ENCODE data around the gene COA8. TPM values are rescaled to one million over a fixed set of nuclear protein-coding genes. Genes with fewer than 3 reads are reported as not detected.
"Not testable (repeated sequence)": the region's sequence is repeated elsewhere in the genome, so short reads cannot be mapped to it uniquely, and the experiment has no call there.

COA8 gene
- total RNA-seq, 4 donors from 2014 or later, result 13.6 to 20.8 (median 17.9) TPM

- Histone ChIP-seq H3K36me3 (no peaks in the 10 kb centered on the region), H3K9me3 (no peaks in the 10 kb centered on the region), H3K27me3 (no peaks in the 10 kb centered on the region), H3K4me3 (no peak overlapping the region), H3K27ac (no peak overlapping the region), H3K4me1 (peaks cover 0 to 6% (median 0%) of the 10 kb centered on the region in 4 donors)
- TF ChIP-seq CTCF (IDR thresholded peaks at IDR 0.05) (no peak), POLR2A (IDR thresholded peaks at IDR 0.05) (no peak)
- DNase-seq, result no peak
Observed at GRCh38 chr14:103597623-103598377, 35.0 kb downstream of the COA8 start.

- Histone ChIP-seq H3K4me1 (no peaks in the 10 kb centered on the region), H3K36me3 (no peaks in the 10 kb centered on the region), H3K4me3 (no peak overlapping the region), H3K27ac (no peak overlapping the region), H3K9me3 (no peaks in the 10 kb centered on the region), H3K27me3 (no peaks in the 10 kb centered on the region)
- no peak for DNase-seq
- TF ChIP-seq POLR2A (IDR thresholded peaks at IDR 0.05) (no peak), CTCF (IDR thresholded peaks at IDR 0.05) (no peak)
Observed at GRCh38 chr14:103600503-103600902, 37.7 kb downstream of the COA8 start.

- no peak overlapping the region for H3K27ac ChIP-seq
Observed at GRCh38 chr14:103604620-103605019, 41.9 kb downstream of the COA8 start.

GRCh38 chr14:103606963-103607668, 44.4 kb downstream of the COA8 start:
- Histone ChIP-seq H3K9me3 (peaks cover 0 to 9% (median 4%) of the 10 kb centered on the region in 4 donors), H3K4me1 (peaks cover 0 to 23% (median 12%) of the 10 kb centered on the region in 4 donors), H3K4me3 (peak overlapping the region in 3 of 4 donors; percentile 15 to 33 (median 23)), H3K27ac (peak overlapping the region in 1 of 4 donors; percentile 20), H3K36me3 (no peaks in the 10 kb centered on the region), H3K27me3 (no peaks in the 10 kb centered on the region)
- peak in 4 of 6 experiments; percentile 16 to 28 (median 24) for TF ChIP-seq CTCF (IDR thresholded peaks at IDR 0.05)
- peak in 1 of 2 donors; percentile 9 for TF ChIP-seq POLR2A (IDR thresholded peaks at IDR 0.05)
- peak; percentile 68 to 89 (median 71) for DNase-seq

More at GRCh38 chr14:103604620-103605019, 41.9 kb downstream of the COA8 start:
- no peak for DNase-seq
- H3K4me1 ChIP-seq, result peaks cover 0 to 23% (median 12%) of the 10 kb centered on the region in 4 donors
- H3K9me3 ChIP-seq, result no peaks in the 10 kb centered on the region
- no peak for TF ChIP-seq CTCF (IDR thresholded peaks at IDR 0.05)
- TF ChIP-seq POLR2A (IDR thresholded peaks at IDR 0.05), result no peak
- no peaks in the 10 kb centered on the region for H3K36me3 ChIP-seq
- no peaks in the 10 kb centered on the region for H3K27me3 ChIP-seq
- H3K4me3 ChIP-seq, result no peak overlapping the region

GRCh38 chr14:103607822-103608221, 45.1 kb downstream of the COA8 start:
- peaks cover 0 to 23% (median 12%) of the 10 kb centered on the region in 4 donors for H3K4me1 ChIP-seq
- peak overlapping the region in 2 of 4 donors; percentile 23 to 33 for H3K4me3 ChIP-seq
- H3K36me3 ChIP-seq, result no peaks in the 10 kb centered on the region
- no peaks in the 10 kb centered on the region for H3K27me3 ChIP-seq
- H3K9me3 ChIP-seq, result peaks cover 0 to 9% (median 4%) of the 10 kb centered on the region in 4 donors
- H3K27ac ChIP-seq, result no peak overlapping the region
- DNase-seq, result no peak
- TF ChIP-seq CTCF (IDR thresholded peaks at IDR 0.05), result no peak
- no peak for TF ChIP-seq POLR2A (IDR thresholded peaks at IDR 0.05)

- H3K27ac ChIP-seq, H3K27me3 ChIP-seq, H3K9me3 ChIP-seq, DNase-seq, H3K4me3 ChIP-seq, H3K36me3 ChIP-seq: not testable (repeated sequence)
- H3K4me1 ChIP-seq, result peaks cover 0 to 23% (median 12%) of the 10 kb centered on the region in 4 donors
Observed at GRCh38 chr14:103609081-103609480, 46.3 kb downstream of the COA8 start.
